GM13976 (cell line): Measurements from ENCODE around the gene CD58.

Experiments
- DNase-seq: peaks from one replicate; pipeline ENCODE4 v3.0.0; 2012; ENCODE audit warnings: low spot score
- in situ Hi-C: fragments of 300-500 bp; cut with MboI; formaldehyde crosslinking; loops from one replicate; pipeline ENCODE4 v1.12.0; 2022; ENCODE audit warnings: low sequenced_read_pairs, mixed read lengths, inconsistent platforms; ENCODE audit not compliant: unreplicated experiment
- TF ChIP-seq, protein P1 (sequence below): IDR thresholded peaks from 2 replicates; pipeline ENCODE4 v1.5.1; 2012; ENCODE audit warnings: borderline replicate concordance, mild to moderate bottlenecking; ENCODE audit not compliant: insufficient read depth; ENCODE audit errors: extremely low read depth, missing control alignments, control extremely low read depth

Gene CD58

DNA sequence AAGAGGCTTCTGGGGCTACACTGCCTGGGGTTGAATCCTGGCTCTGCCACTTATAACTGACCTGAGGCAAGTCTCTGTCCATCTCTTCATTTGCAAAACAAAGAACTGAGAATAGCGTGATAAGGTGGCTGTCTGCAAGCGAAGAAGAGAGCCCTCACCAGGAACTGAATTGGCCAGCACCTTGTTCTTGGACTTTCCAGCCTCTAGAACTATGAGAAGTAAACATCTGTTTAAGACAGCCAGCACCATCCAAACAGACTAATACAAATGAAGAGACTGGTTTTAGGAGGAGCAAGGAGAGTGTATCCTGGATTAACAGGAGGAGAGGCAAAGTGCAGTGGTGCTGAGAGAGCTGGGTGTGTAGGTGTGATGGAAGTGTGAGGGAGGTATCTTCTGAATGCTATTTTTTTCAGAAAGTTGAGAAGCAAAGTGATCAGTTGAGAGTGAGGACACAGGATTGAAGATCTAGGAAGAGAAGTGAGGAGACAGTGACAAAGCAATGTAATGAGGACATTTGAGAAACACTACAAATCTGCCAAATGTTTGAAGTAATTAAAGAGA is 59.3 kb downstream of the CD58 start:
- TF ChIP-seq, protein P1, sequence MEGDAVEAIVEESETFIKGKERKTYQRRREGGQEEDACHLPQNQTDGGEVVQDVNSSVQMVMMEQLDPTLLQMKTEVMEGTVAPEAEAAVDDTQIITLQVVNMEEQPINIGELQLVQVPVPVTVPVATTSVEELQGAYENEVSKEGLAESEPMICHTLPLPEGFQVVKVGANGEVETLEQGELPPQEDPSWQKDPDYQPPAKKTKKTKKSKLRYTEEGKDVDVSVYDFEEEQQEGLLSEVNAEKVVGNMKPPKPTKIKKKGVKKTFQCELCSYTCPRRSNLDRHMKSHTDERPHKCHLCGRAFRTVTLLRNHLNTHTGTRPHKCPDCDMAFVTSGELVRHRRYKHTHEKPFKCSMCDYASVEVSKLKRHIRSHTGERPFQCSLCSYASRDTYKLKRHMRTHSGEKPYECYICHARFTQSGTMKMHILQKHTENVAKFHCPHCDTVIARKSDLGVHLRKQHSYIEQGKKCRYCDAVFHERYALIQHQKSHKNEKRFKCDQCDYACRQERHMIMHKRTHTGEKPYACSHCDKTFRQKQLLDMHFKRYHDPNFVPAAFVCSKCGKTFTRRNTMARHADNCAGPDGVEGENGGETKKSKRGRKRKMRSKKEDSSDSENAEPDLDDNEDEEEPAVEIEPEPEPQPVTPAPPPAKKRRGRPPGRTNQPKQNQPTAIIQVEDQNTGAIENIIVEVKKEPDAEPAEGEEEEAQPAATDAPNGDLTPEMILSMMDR, result no peak

DNA sequence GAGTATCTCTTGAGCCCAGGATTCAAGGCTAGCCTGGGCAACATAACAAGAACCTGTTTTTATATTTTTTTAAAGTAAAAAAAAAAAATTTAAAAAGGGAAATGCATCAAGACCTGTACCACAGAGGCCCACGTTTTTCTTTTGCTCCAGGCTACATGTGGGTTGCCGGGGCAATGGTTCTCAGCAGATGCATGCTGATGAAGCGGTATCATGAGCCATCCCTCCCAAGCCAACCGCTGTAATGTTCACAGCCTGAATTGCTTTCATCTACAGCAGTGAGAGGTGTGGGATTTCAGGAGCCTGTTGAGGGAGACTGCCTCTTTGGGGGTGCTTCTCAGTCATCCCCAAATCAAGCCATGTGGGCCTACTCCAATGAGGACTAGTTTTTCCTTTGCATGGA is 60.5 kb downstream of the CD58 start:
- in situ Hi-C loops, result no loop called here
- no peak for DNase-seq
- TF ChIP-seq, protein P1, result no peak

More for the DNA sequence above, 59.3 kb downstream of the CD58 start:
- no peak for DNase-seq
- in situ Hi-C loops, result no loop called here

DNA sequence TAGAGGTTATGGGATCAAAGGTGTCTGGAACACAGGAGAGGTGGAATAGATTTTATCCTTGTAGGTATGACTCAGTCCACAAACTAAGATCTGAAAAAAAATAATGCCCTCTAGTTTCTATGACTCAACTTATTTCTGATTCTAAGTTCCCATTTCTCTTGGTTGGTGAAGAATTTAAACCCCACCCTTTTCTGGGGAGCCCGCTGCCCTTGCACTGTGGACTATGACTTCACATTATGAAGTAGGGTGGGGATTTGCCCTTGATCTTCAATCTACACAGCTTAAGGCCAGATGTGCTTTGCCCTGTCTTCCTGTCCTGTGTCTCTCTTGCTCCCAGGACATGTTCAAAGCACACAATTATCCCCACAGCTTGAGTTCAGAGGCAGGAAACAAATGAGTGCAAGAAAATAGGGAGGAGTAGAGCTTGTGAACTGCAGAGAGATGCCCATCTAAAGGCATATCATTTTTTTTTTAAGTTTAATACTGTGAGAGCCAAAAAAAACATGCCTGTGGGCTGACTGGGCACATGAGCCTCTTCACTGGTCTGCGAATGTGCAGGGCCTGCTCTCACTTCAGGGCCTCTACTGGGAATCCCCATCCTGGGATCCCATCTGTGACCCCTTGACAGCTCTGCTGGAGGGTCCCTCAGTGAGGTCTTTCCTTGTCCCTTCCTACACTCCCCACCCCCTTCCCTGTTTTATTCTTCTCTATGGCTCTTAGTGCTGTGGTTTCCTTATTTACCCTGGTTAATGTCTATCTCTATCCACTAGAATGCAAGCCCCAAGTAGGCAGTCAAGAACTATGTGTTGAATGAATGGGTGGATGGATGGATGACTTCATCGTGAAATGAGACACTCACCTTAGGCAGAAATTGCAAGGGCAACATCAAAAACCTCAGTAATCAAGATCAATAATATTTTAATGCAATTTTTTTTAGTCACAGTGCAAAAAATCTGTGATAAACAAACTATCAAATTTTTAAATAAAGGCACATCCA is 61.5 kb downstream of the CD58 start:
- DNase-seq, result no peak
- TF ChIP-seq, protein P1, result no peak
- in situ Hi-C loops, result no loop called here

DNA sequence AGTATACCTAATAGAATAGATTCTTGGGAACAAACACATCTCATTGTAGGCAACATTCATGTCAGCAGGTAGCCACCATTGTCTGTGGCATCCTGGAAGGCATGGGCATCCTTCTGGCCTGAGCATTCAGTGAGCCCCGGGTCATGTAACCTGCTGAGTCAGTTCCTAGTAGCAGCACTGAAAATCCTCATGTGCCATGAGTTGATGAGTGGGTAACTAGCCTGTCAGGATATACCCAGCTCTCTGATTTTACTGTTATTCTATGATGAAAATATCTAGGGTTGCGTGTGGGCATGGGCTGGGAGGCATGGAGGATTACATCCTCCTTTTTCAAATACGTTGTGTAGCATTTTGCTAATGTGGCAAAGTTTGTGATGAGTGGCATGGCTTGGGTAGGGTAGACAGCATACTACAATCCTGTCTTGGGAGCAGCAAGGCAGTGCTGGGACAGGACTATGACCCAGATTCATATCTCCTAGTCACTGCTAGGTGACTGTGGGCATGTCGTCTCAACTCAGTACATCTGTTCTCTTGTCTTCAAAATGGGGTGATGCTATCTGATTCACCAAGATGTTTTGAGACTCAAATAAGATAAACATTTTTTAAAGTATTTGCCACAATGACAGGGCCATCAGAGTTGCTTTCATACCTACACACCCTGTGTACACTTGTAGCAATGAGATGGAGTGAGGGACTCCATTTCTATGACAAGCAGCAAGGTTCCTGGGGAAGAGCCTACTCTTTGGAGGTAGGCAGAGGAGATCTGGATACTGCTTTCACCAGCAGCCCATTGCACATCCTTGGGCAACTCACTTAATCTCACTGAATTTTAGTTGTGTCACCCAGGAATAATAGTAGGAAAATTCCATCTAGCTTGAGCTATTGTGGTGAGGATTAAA is 62.5 kb downstream of the CD58 start:
- DNase-seq, result no peak
- TF ChIP-seq, protein P1, result no peak
- in situ Hi-C loops, result no loop called here

DNA sequence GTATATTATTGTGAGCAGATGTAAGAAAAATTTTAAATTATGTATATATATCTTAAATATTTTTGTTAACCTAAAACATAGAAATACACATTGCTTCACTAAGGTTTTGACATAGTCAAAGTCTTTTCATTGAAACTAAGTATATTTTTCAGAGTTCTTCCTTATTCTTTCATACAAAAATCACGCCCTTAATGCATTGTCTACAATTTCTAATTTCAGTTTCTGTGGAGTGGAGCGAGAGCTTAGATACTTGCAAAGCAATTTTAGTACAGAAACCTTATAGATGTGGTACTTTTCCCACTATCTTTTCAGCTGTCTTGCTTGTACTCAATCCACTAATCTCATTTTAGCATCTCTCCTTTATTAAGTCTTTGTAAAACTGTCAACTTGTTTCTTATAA is 63.2 kb downstream of the CD58 start:
- in situ Hi-C loops, result no loop called here
- TF ChIP-seq, protein P1, result no peak
- no peak for DNase-seq
